Ovary (tissue), 3 donors: ENCODE data around the gene CEP76.

Experiments
- CTCF ChIP-seq, 3 donors: fragments of 450-650 bp in 2 of 3; fragments of 200-600 bp in 1 of 3; IDR thresholded peaks; one replicate each; pipeline versions ENCODE4 v1.5.1 to v1.8.0; 2016 to 2022; ENCODE audit warnings: antibody characterized with exemption in 3 of 3, mild to moderate bottlenecking in 1 of 3
- POLR2A ChIP-seq: fragments of 450-650 bp; IDR thresholded peaks from one replicate; pipeline ENCODE4 v1.6.1; 2017; ENCODE audit warnings: antibody characterized with exemption, mild to moderate bottlenecking, moderate library complexity
- donor health status: DM: no; HTN: no; CAD: no.

- TF ChIP-seq CTCF (IDR thresholded peaks at IDR 0.05) (no peak), POLR2A (no peak)
Observed at GRCh38 chr18:12651651-12652050, 50.9 kb downstream of the CEP76 start.
